Stimulated activated CD4-positive, alpha-beta T cell treated with anti-CD3 and anti-CD28 coated beads, Interleukin-12 subunit alpha, Interleukin-12 subunit beta, amount 100 ng/mL, for 48 hours (primary cell): ENCODE data around the gene ARMS2.
A peak's percentile ranks its signal among the peaks of the same experiment; 100 is the strongest.

ENCODE experiments used
- DNase-seq, 3 donors: peaks; one replicate each; pipeline ENCODE4 v3.0.0-alpha.2; 2020; ENCODE audit warnings: low read depth in 2 of 3, low spot score in 1 of 3

The ARMS2 gene

GRCh38 chr10:122469848-122470247 is 15.4 kb downstream of the ARMS2 start:
- DNase-seq: no peak

GRCh38 chr10:122471531-122472177 is 17.2 kb downstream of the ARMS2 start:
- no peak for DNase-seq

DNA sequence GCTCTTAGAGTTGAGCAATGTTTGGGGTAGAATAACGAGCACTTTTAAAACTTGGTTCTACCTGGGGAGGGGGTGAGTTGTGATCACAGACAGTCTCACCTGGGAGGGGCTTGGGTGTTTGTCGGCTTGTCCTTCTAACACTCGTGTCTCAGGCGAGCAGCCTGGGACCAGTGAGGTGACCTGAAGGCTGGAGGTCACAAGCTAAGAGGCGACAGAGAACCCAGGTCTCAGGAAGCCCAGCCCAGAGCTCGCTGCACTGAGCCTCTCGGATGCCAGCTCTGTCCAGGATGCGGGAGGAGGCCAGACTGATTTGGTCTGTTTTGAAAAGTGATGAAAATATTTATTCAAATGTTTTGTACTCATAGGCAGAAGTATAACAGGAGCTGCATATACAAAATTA is 18.7 kb downstream of the ARMS2 start:
- DNase-seq: no peak

GRCh38 chr10:122474131-122474818 is 19.8 kb downstream of the ARMS2 start:
- no peak for DNase-seq

DNA sequence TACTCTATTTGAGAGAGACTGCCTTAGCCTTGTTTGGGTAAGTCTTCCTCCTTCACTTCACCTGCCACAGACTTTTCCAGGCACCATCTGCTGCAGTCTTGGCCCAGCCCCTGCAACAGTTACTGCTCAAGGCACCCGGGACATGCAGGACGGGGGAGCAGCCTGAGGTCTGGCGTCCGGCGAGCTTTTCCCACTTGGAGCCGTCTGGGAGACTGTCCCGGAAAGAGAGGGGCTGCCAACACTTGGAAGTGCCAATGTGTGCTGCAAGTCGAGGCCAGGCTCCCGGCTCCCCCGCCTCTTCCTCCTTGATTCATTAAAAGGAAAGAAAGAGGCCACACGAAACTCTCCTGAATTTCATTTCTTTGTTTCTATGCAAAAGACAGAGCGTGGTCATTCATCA is 20.6 kb downstream of the ARMS2 start:
- no peak for DNase-seq

- DNase-seq: no peak
These were observed 21.3 kb downstream of the ARMS2 start for GRCh38 chr10:122475591-122476332.

DNA sequence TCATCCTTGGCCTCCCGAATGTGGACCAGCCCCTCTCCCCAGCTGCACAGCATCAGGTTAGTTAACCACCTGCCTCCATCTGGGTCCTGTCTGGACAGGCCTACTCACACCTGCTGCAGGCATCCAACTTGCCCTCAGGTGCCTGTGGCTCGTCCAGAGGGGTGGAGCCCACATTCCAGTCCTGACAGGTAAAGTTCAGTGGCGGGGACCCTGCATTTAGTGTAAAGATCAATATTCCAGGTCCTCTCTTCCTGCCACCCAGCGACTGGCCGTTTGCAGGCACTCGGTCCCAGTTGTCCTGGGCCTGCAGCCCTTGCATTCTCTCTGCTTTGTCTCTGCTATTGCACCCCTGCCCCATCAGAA is 21.9 kb downstream of the ARMS2 start:
- no peak for DNase-seq

- DNase-seq: no peak
These were observed 23.0 kb downstream of the ARMS2 start for GRCh38 chr10:122477436-122477835.

DNA sequence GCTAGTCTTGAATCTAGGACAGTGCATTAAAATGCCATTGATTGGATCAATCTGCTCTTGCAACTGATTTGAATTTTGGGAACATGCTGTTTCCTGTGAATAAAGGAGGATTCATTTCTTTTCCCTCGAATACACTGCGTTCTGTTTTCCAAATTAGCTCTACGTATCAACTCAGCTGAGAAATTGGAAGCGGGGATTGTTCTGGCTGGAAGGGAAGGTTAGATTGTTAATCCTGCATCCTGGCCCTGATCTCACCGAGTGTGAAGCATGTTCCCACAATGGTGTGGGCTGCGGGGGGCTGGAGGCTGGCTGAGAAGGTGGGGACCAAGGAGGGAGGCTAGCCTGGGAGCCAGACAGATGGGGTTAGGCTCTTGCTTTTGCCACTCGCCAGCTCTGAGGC is 24.5 kb downstream of the ARMS2 start:
- DNase-seq: no peak

- DNase-seq: no peak
These were observed 25.8 kb downstream of the ARMS2 start for GRCh38 chr10:122480146-122480833.

GRCh38 chr10:122481296-122482056 is 27.0 kb downstream of the ARMS2 start:
- no peak for DNase-seq

DNA sequence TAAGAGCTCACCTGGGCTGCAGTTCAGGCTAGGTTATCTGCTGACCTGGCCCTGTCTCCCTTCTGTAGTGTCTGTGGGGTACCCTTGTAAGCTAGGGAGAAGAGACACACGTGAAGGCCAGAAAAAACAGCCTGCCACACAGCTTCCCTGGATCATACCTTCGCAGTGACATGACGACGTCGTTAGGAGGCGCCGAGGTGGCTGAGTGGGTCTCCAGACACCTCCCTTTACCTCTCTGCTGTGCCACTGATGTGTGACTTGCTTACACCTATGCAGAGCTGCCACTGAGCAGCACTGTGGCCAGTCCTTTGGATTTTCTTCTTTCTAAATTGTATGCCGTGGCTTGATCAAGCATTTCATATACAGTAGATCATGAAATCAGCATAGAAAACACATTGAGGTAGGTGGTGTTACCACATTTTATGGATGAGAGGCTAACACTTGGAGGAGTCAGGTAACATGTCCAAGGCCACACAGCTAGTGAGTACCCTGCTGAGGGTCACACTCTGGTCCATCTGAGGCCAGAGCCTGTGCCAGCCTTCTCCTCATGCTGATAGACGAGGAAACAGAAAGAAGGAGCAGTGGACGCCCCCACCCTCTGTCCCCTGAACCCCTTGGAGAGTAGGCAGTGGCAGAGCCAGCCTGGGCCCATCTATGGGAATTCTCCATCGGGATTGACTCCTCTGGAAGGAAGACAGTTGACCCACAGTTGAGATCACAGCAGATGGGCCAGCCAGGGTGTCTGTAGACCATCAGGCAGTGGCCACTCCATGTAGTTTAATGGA is 30.0 kb downstream of the ARMS2 start:
- DNase-seq: no peak

GRCh38 chr10:122485670-122486069 is 31.2 kb downstream of the ARMS2 start:
- no peak for DNase-seq

- no peak for DNase-seq
These were observed 32.1 kb downstream of the ARMS2 start for GRCh38 chr10:122486406-122487080.

DNA sequence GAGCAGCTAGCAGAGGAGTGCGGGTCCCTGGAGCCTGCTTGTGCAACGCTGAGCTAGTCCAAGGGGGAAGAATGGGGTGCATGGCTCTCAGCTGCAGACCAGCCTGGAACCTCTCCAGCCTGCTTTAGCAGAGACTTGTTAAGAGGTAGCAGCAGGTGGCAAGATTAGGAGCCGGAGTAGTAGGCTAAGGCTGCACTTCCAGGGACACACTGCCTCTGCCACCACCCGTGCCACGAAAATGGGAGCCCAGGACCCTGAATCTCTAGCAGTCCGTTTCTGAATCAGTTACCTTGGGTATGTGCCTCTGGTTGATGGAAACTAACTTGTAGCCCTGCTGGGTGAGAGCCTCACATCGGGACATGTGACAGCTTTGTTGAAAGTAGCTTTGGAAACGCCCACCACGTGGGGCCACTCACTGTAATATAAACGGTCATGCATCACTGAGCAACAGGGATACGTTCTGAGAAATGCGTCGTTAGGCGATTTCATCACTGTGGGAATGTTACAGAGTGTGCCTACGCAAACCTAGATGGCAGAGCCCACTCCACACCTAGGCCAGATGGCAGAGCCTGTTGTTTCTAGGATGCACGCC is 32.8 kb downstream of the ARMS2 start:
- DNase-seq: no peak

- DNase-seq: no peak
These were observed 35.8 kb downstream of the ARMS2 start for GRCh38 chr10:122490268-122490667.

GRCh38 chr10:122490786-122491680 is 36.6 kb downstream of the ARMS2 start:
- peak in 1 of 3 donors; percentile 34 for DNase-seq

DNA sequence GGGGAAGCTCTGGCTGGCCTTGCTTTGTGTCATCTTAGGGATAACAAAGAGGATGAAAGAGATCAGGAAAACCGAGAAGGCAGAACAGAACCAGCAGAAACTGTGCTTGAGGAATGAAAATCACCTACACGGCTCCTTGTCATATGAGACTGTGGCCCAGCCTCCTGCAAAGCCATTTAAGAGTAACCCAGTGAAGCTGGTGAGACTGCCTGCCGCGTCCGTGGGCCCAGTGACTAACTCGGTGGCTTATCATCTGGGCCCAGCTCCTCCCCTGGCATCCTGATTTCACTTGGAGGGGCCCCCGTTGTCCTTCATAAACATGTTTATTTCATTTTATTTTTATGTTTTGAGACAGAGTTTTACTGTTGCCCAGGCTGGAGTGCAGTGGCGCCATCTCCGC is 37.6 kb downstream of the ARMS2 start:
- DNase-seq: no peak
